HG02840 (cell line): Measurements from ENCODE around the gene CD36.

Experiments used
- ATAC-seq: cut with Tn5 transposase; IDR thresholded peaks from one replicate; pipeline ENCODE4 v1.9.1; 2021; ENCODE audit warnings: mild to moderate bottlenecking, moderate library complexity, moderate number of reproducible peaks; ENCODE audit not compliant: unreplicated experiment, low FRiP score

Gene CD36

GRCh38 chr7:80686576-80686975, 48.1 kb downstream of the CD36 start:
- no peak for ATAC-seq

- ATAC-seq, result no peak
Measured at GRCh38 chr7:80699045-80699638, 60.7 kb downstream of the CD36 start.

GRCh38 chr7:80699721-80700256, 61.3 kb downstream of the CD36 start:
- ATAC-seq, result no peak

GRCh38 chr7:80703272-80703671, 64.8 kb downstream of the CD36 start:
- no peak for ATAC-seq

GRCh38 chr7:80705130-80705781, 66.8 kb downstream of the CD36 start:
- ATAC-seq, result no peak

GRCh38 chr7:80707318-80707717, 68.9 kb downstream of the CD36 start:
- no peak for ATAC-seq

- no peak for ATAC-seq
Measured at GRCh38 chr7:80708123-80708522, 69.7 kb downstream of the CD36 start.

- no peak for ATAC-seq
Measured at GRCh38 chr7:80711531-80711930, 73.1 kb downstream of the CD36 start.

GRCh38 chr7:80719261-80719660, 80.8 kb downstream of the CD36 start:
- no peak for ATAC-seq

- ATAC-seq, result no peak
Measured at GRCh38 chr7:80720146-80720545, 81.7 kb downstream of the CD36 start.

GRCh38 chr7:80721883-80722615, 83.6 kb downstream of the CD36 start:
- ATAC-seq, result no peak

- no peak for ATAC-seq
Measured at GRCh38 chr7:80722616-80723195, 84.3 kb downstream of the CD36 start.

GRCh38 chr7:80724249-80724871, 85.9 kb downstream of the CD36 start:
- no peak for ATAC-seq

GRCh38 chr7:80725181-80725611, 86.8 kb downstream of the CD36 start:
- no peak for ATAC-seq
